ENCODE measurements around the gene DDX42. TPM values are rescaled to one million over a fixed set of nuclear protein-coding genes. Genes with fewer than 3 reads are reported as not detected.

DDX42 gene
- total and polyA plus RNA-seq, 2 of the 13 experiments (the other 11 are each of a cell fraction or from before 2014, with no cell fraction given), result 87.2 to 92.9 TPM

GRCh38 chr17:63833741-63834373 lies 59.9 kb downstream of the DDX42 start (continued):
- TF ChIP-seq FOXP4 (CRISPR knock-in tag; IDR thresholded peaks at IDR 0.05) (no peak), FOXC1 (CRISPR knock-in tag; IDR thresholded peaks at IDR 0.05; ENCODE audit: borderline replicate concordance) (no peak), HOXD1 (CRISPR knock-in tag; IDR thresholded peaks at IDR 0.05) (no peak), MEIS1 (CRISPR knock-in tag; IDR thresholded peaks at IDR 0.05; ENCODE audit: borderline replicate concordance) (no peak), ZNF639 (CRISPR knock-in tag; conservative IDR thresholded peaks at IDR 0.05) (no peak), PAF1 (CRISPR knock-in tag; IDR thresholded peaks at IDR 0.05) (peak; percentile 56; the same call in 1 of the 2 replicates), MIXL1 (CRISPR knock-in tag; IDR thresholded peaks at IDR 0.05) (no peak), MED13 (CRISPR knock-in tag; IDR thresholded peaks at IDR 0.05) (no peak), ZNF605 (CRISPR knock-in tag; IDR thresholded peaks at IDR 0.05) (0 out of 2 replicates have a peak, but pooled peaks have one; percentile 33), POLR2G (IDR thresholded peaks at IDR 0.05; ENCODE audit: low read depth, low read length) (0 out of 2 replicates have a peak, but pooled peaks have one; percentile 1), IKZF5 (CRISPR knock-in tag; IDR thresholded peaks at IDR 0.05) (no peak), GLMP (CRISPR knock-in tag; IDR thresholded peaks at IDR 0.05; ENCODE audit: borderline replicate concordance) (no peak), TFDP2 (CRISPR knock-in tag; IDR thresholded peaks at IDR 0.05) (no peak)
